NCI-H187 (cell line): ENCODE measurements around the gene PLEKHG2.

ENCODE experiments used
- DNase-seq, 2 experiments: peaks; one replicate each; lab custom pipeline; 2025; lab: John Stamatoyannopoulos, UW

The PLEKHG2 gene

GRCh38 chr19:39384839-39385568 lies 27.5 kb upstream of the PLEKHG2 start:
- no peak for DNase-seq

GRCh38 chr19:39385629-39386411 lies 26.6 kb upstream of the PLEKHG2 start:
- DNase-seq = no peak

- DNase-seq = no peak
Measured at GRCh38 chr19:39386557-39386956, 25.9 kb upstream of the PLEKHG2 start.

- DNase-seq = no peak
Measured at GRCh38 chr19:39388657-39389056, 23.8 kb upstream of the PLEKHG2 start.

GRCh38 chr19:39389631-39390414 lies 22.6 kb upstream of the PLEKHG2 start:
- DNase-seq = no peak

- DNase-seq = no peak
Measured at GRCh38 chr19:39390451-39390750, 22.1 kb upstream of the PLEKHG2 start.

- DNase-seq = peak; percentile 97 to 100
Measured at GRCh38 chr19:39390751-39391437, 21.6 kb upstream of the PLEKHG2 start, which contains the start of the genes MED29 and PAF1. MED29 (plus strand) TSS chr19:39391378; CDS start chr19:39391423, 45 bp downstream. PAF1 (minus strand) TSS chr19:39391106; CDS start chr19:39390864, 242 bp downstream.

- DNase-seq = peak; percentile 18 to 43
Measured at GRCh38 chr19:39397360-39398296, 14.8 kb upstream of the PLEKHG2 start.

- DNase-seq = no peak
Measured at GRCh38 chr19:39398297-39398864, 14.1 kb upstream of the PLEKHG2 start.

- DNase-seq = no peak
Measured at GRCh38 chr19:39399668-39400050, 12.8 kb upstream of the PLEKHG2 start.

- DNase-seq = no peak
Measured at GRCh38 chr19:39400061-39400460, 12.4 kb upstream of the PLEKHG2 start.

GRCh38 chr19:39401070-39401548 lies 11.4 kb upstream of the PLEKHG2 start:
- no peak for DNase-seq

- DNase-seq = no peak
Measured at GRCh38 chr19:39401549-39402345, 10.7 kb upstream of the PLEKHG2 start.

GRCh38 chr19:39402346-39403300 lies 9.8 kb upstream of the PLEKHG2 start:
- DNase-seq = peak; percentile 50 to 51

GRCh38 chr19:39403331-39404312 lies 8.8 kb upstream of the PLEKHG2 start:
- DNase-seq = peak in 1 of 2 experiments; percentile 12

GRCh38 chr19:39405261-39405957 lies 7.1 kb upstream of the PLEKHG2 start:
- no peak for DNase-seq
